ENCODE measurements around the gene RGS18.
"Not testable (repeated sequence)": the region's sequence is repeated elsewhere in the genome, so short reads cannot be mapped to it uniquely, and the experiment has no call there.

RGS18 gene

GRCh38 chr1:192158181-192158580, at the start of gene RGS18:
Gene RGS18 (plus strand): TSS chr1:192158462. CDS start chr1:192158638, 176 bp downstream.
- DNase-seq: no peak

GRCh38 chr1:192109576-192109975, 48.7 kb upstream of the RGS18 start:
- DNase-seq: no peak

- no peak for DNase-seq
Observed at GRCh38 chr1:192115000-192115399, 43.3 kb upstream of the RGS18 start.

- no peak for DNase-seq
Observed at GRCh38 chr1:192118881-192119405, 39.3 kb upstream of the RGS18 start.

- no peak for DNase-seq
Observed at GRCh38 chr1:192119701-192120100, 38.6 kb upstream of the RGS18 start.

GRCh38 chr1:192122668-192123067, 35.6 kb upstream of the RGS18 start:
- no peak for DNase-seq

GRCh38 chr1:192123212-192123611, 35.0 kb upstream of the RGS18 start:
- no peak for DNase-seq

- DNase-seq: no peak
Observed at GRCh38 chr1:192126030-192126619, 32.1 kb upstream of the RGS18 start.

- no peak for DNase-seq
Observed at GRCh38 chr1:192130175-192130574, 28.1 kb upstream of the RGS18 start.

- DNase-seq: not testable (repeated sequence)
Observed at GRCh38 chr1:192130865-192131264, 27.4 kb upstream of the RGS18 start.

- DNase-seq: no peak
Observed at GRCh38 chr1:192131914-192132313, 26.3 kb upstream of the RGS18 start.

GRCh38 chr1:192133350-192133926, 24.8 kb upstream of the RGS18 start:
- DNase-seq: no peak

- no peak for DNase-seq
Observed at GRCh38 chr1:192140382-192140781, 17.9 kb upstream of the RGS18 start.

GRCh38 chr1:192147221-192147620, 11.0 kb upstream of the RGS18 start:
- no peak for DNase-seq

- no peak for DNase-seq
Observed at GRCh38 chr1:192147696-192148095, 10.6 kb upstream of the RGS18 start.

- DNase-seq: no peak
Observed at GRCh38 chr1:192151176-192151575, 7.1 kb upstream of the RGS18 start.

- DNase-seq: no peak
Observed at GRCh38 chr1:192153276-192153675, 5.0 kb upstream of the RGS18 start.

GRCh38 chr1:192157067-192157466, 1.2 kb upstream of the RGS18 start:
- DNase-seq: no peak

- no peak for DNase-seq
Observed at GRCh38 chr1:192159014-192159413, 752 bp downstream of the RGS18 start.

GRCh38 chr1:192159781-192160180, 1.5 kb downstream of the RGS18 start:
- DNase-seq: no peak

- DNase-seq: no peak
Observed at GRCh38 chr1:192160196-192160595, 1.9 kb downstream of the RGS18 start.

- no peak for DNase-seq
Observed at GRCh38 chr1:192161976-192162375, 3.7 kb downstream of the RGS18 start.

GRCh38 chr1:192162376-192162775, 4.1 kb downstream of the RGS18 start:
- no peak for DNase-seq

- not testable (repeated sequence) for DNase-seq
Observed at GRCh38 chr1:192165002-192165401, 6.7 kb downstream of the RGS18 start.

GRCh38 chr1:192167011-192167410, 8.7 kb downstream of the RGS18 start:
- DNase-seq: no peak

Data from activated CD8-positive, alpha-beta memory T cell treated with anti-CD3 and anti-CD28 coated beads, Interleukin-2, amount 50 U/mL, for 48 hours (primary cell).